HG02973 (cell line): ENCODE measurements around the gene METTL25.

Experiments used
- ATAC-seq: cut with Tn5 transposase; IDR thresholded peaks from one replicate; pipeline ENCODE4 v1.9.1; 2021; ENCODE audit warnings: moderate library complexity; ENCODE audit not compliant: unreplicated experiment

METTL25 gene

GRCh38 chr12:82468563-82468962 is 110.2 kb downstream of the METTL25 start:
- ATAC-seq = no peak

- no peak for ATAC-seq
Observed at GRCh38 chr12:82470906-82471512, 112.7 kb downstream of the METTL25 start.

- no peak for ATAC-seq
Observed at GRCh38 chr12:82473111-82473754, 114.9 kb downstream of the METTL25 start.

- no peak for ATAC-seq
Observed at GRCh38 chr12:82474181-82474797, 116.0 kb downstream of the METTL25 start.

GRCh38 chr12:82474798-82475184 is 116.5 kb downstream of the METTL25 start:
- ATAC-seq = no peak

- ATAC-seq = no peak
Observed at GRCh38 chr12:82475211-82475610, 116.9 kb downstream of the METTL25 start.

- no peak for ATAC-seq
Observed at GRCh38 chr12:82476511-82476910, 118.2 kb downstream of the METTL25 start.

GRCh38 chr12:82479511-82479910 is 121.2 kb downstream of the METTL25 start:
- ATAC-seq = no peak

GRCh38 chr12:82480606-82481005 is 122.3 kb downstream of the METTL25 start:
- ATAC-seq = no peak

- no peak for ATAC-seq
Observed at GRCh38 chr12:82481954-82482353, 123.6 kb downstream of the METTL25 start.

- ATAC-seq = no peak
Observed at GRCh38 chr12:82486524-82487235, 128.4 kb downstream of the METTL25 start.

- ATAC-seq = no peak
Observed at GRCh38 chr12:82504409-82504808, 146.1 kb downstream of the METTL25 start.

GRCh38 chr12:82505150-82505549 is 146.8 kb downstream of the METTL25 start:
- ATAC-seq = no peak

GRCh38 chr12:82507686-82508085 is 149.4 kb downstream of the METTL25 start:
- ATAC-seq = no peak

GRCh38 chr12:82510386-82510785 is 152.1 kb downstream of the METTL25 start:
- ATAC-seq = no peak

GRCh38 chr12:82514880-82515279 is 156.6 kb downstream of the METTL25 start:
- ATAC-seq = no peak

GRCh38 chr12:82515652-82516051 is 157.3 kb downstream of the METTL25 start:
- no peak for ATAC-seq

- peak; percentile 71 for ATAC-seq
Observed at GRCh38 chr12:82517027-82517426, 158.7 kb downstream of the METTL25 start.

- no peak for ATAC-seq
Observed at GRCh38 chr12:82517808-82518207, 159.5 kb downstream of the METTL25 start.

GRCh38 chr12:82519510-82519909 is 161.2 kb downstream of the METTL25 start:
- no peak for ATAC-seq

- ATAC-seq = no peak
Observed at GRCh38 chr12:82522285-82522684, 164.0 kb downstream of the METTL25 start.

GRCh38 chr12:82522762-82523161 is 164.4 kb downstream of the METTL25 start:
- no peak for ATAC-seq
